ENCODE results near the gene MPIG6B. TPM values are rescaled to one million over a fixed set of nuclear protein-coding genes. Genes with fewer than 3 reads are reported as not detected.

Gene MPIG6B
- total RNA-seq, 1 donor from 2014 or later, result not detected

DNA sequence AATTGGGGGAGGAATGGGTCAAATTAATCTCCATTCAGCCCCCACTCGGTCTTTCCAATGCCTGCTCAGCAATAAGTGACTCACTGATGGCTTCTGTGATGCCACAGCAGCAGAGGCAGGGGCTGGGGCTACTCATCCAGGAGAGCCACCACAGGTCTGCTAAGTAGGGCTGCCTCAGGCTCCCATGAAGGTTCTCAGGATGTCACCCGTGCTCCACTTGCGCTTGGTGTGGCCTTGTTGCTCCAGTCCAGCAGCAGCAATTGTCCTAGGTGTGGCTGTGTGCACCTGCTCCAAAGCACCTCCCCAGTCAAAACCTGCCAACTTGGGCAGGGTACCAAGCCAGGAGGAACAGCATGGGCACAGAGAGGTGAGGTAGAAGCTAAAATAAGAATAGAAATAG, 1.0 kb upstream of the MPIG6B start:
- DNase-seq, result no peak

DNA sequence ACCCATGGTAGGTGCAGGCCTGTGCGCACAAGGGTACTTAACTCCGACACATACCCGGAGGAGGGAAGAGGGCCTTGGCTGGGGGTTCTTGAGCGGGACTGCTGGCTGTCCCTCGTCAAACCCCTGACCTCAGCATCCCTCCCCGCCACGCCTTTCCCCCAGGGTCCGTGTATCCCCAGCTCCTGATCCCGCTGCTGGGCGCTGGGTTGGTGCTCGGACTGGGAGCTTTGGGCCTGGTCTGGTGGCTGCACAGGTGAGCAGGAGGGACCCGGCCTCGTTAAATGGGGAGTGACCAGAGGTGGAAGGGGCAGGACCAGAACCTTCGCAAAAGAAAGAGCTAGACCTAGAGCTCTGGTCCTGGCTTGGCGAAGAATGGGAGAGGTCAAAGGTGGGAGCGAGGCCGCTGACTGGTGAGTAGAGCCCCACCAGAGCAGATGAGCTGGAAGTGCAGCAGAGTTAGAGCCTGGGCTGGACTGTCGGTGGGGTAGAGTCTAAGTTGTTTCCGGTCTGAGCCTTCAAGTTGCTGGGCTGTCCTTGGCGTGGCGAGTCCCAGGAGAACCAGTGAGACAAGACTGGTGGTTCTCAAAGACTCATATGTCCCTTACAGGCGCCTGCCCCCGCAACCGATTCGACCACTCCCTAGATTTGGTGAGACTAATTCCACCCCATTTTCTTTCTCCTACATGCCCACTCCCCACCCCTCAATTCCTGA, 963 bp downstream of the MPIG6B start:
- no peak for DNase-seq

GRCh38 chr6:31725502-31726350, 2.6 kb downstream of the MPIG6B start:
- DNase-seq, result no peak

DNA sequence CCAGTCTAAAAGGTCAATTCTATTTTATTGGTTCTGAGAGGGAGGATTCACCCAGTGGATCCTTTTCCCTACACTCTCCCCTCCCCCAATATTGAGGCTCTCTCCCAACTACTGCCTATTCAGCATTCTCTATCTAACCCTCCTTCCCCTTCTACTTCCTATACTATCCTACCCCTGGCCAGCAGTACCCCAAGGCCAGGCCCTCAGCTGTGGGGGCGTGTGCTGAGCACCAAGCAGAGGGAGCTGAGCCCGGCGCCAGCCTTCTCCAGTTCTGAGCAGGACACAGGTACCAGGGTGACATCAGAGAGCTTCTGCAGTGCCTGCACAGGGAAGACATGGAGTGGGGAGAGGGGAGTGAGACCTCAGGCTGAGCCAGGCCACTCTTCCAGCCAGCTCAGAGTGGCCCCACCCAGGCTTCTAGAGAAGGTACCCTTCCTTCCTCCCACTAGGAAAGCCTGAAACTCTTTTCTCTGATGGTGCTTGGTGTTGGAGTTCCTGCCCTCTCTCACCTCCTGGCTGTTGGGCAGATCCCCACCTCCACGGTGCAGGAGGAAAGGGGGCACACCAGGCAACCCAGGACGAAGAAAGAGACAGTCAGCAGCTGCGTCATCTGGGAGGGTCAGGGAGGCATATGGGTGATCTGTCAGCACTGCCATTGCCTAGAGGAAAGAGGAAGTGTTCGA, 4.0 kb downstream of the MPIG6B start:
- no peak for DNase-seq

GRCh38 chr6:31727717-31728671, 4.8 kb downstream of the MPIG6B start:
- no peak for DNase-seq

GRCh38 chr6:31728767-31729514, 5.8 kb downstream of the MPIG6B start, which contains the start of gene DDAH2:
TSS of gene DDAH2 (minus strand) at chr6:31729299. CDS start at chr6:31729161, 138 bp downstream.
- no peak for DNase-seq

DNA sequence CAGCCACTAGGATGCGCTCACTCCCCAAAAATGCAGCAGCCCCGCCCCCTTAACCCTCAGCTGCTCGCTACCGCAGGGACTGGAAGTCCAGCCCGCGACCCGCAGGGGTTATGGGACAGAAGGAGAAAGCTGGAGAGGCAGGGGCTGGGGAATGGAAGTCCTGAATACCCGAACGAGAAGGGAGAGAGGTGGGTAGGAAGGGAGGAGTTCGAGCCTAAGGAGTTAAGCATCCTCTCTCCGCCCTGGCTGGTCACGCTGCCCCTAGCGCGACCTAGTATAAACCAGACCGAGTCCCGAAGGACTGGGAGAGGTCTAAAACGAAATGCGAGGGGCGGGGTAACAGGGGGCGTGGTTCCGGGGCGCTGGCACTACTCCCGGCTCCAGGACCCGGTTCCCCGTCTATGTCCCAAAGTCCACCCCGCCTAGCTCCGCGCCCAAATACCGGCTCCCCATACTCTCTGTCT, 6.4 kb downstream of the MPIG6B start:
- peak; percentile 97 for DNase-seq

DNA sequence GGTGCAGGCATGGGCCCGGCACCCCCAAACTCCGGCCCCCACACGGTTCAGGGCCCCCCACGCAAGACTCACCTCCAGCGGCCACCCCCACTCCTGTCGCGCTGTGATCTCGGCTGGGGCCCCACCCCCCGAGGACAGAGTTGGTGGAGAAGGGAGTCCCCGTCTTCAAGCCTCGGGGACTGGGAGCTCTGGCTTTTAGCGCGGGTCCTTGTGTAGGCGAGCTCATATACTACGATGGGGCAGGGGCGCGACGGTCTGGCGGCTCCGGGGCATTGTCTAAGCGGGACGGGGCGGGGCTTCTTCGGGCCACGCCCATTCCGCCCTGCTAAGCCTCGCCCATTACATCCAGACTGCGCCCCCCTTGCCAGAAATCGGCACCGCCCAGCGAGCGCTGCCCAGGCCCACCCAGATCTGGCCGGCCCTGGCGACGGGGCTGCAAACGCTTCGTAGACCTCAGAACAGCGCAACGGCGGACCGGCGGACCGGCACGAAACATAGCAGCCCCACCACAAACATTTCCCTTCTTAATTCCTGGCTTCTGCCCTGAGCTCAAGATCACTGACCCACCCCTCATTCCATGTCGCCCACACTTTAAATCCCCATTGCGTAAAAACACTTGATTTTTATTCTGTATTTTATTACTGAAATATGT, 6.9 kb downstream of the MPIG6B start:
- DNase-seq, result peak; percentile 98

- DNase-seq, result no peak
Measured at GRCh38 chr6:31730631-31731086, 7.5 kb downstream of the MPIG6B start.

DNA sequence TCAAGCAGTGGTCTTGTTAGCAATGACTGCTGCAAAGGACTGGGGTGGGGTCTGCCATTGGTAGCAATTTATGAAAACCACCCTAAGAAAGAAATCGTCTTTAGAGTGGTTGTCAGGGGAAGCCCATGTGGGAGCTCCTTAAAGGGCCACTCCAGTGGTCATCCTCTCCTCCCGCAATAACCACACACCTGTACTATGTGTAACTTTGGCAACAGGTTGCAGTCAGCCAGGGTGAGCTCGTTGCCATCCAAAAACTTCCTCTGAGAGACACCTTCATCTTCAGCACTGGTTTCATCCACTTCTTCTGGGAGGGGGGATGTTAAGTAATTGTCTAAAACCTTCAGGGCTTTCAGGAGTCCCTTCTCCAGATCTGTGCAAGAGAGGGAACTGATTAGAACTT, 8.9 kb downstream of the MPIG6B start:
- no peak for DNase-seq

DNA sequence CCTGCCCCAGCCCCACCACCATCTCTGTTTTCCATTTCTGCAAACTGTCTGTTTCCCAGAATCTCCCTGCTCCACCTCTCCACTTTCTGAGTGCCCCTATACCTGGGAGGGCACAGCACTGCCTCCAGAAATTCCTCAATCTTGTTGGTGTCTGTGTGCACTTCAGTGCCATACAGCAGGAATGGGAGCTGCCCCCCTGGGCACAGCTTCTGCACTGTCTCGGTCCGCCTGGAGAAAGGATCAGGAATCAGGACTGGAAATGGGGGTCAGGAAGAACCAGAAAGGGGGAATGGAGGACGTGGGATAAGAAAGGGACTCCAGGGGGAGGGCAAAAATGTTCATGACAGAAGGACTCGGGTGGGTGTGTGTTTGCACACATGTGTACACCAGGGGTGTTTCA, 10.6 kb downstream of the MPIG6B start:
- no peak for DNase-seq

DNA sequence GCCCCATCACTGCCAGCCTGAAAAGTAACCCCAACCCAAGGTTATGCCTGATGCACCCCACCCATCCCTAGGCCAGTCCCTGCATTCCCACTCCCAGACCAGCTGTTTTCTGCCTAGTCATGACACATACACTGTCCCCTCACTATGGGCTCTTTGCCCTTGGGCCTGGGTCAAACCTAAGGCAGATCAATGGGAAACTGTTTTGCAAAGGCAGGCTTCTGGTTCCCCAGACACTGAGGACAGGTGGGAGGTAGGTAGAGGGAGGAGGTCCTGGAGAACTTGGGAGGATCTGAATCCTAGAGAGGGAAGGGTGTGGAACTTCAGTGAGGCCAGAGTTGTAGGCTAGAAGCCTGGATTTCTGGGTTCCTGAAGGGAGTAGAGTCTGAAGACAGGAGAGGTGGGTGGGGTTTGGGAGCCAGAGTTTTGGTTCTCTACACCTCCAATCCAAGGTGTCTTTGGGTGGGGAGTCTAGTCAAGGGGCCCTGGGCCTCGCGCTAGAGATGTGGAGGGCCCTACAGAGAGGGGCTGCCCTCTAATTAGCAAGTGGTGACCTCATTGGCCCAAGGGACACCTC, 11.2 kb downstream of the MPIG6B start:
- DNase-seq, result no peak

- DNase-seq, result peak; percentile 69
Measured at GRCh38 chr6:31734821-31735406, 11.7 kb downstream of the MPIG6B start.

GRCh38 chr6:31736021-31736767, 13.0 kb downstream of the MPIG6B start, which contains the start of gene CLIC1:
TSS of gene CLIC1 (minus strand) at chr6:31736530. CDS start at chr6:31736300, 230 bp downstream.
- DNase-seq, result peak; percentile 93

GRCh38 chr6:31736768-31737314, 13.7 kb downstream of the MPIG6B start:
- no peak for DNase-seq

DNA sequence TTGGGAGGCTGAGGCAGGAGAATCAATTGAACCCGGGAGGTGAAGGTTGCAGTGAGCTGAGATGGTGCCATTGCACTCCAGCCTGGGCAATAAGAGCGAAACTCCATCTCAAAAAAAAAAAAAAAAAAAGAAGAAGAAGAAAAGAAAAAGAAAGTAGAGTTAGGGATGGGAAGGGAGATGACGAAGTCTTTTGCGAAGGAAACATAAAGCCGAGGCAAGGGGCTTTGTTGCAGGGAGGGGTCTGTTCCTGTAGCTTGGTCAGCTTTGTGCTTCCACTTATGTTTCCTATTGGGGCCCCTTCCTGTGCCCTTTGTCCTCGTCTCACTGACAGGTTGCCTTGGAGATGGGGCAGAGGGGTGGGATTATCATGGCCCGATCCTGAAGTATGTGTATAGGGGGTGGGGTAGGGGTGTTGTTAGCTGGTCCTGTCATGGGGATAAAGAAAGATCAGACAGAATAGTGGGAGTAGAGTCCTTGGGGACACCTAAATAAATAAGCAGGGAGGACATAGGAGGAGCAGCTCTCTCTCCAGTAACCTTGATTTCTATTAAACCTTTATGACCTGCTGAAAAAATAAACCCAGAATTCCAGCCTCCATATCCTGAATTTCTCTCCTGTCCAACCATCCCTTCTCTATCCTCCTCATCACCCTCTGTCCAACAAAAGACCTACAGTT, 14.3 kb downstream of the MPIG6B start:
- no peak for DNase-seq

Data from tongue (tissue), 2 donors.